OCI-LY1 (cell line): ENCODE data around the gene TSPAN4.

Source experiments
- CTCF ChIP-seq: fragments of 200-600 bp; sonication (generic), shearing (Covaris generic); IDR thresholded peaks from 2 replicates; pipeline ENCODE4 v1.5.1; 2017; ENCODE audit warnings: mild to moderate bottlenecking, antibody characterized with exemption, low read length, moderate library complexity, mixed read lengths
- EZH2 ChIP-seq: fragments of 200-600 bp; sonication (generic), shearing (Covaris generic); IDR thresholded peaks from 2 replicates; pipeline ENCODE4 v1.8.0; 2017; ENCODE audit warnings: borderline replicate concordance, mixed run types, mild to moderate bottlenecking, antibody characterized with exemption, low read length, moderate library complexity, mixed read lengths

GRCh38 chr11:831961-832528, 10.6 kb upstream of the TSPAN4 start:
- TF ChIP-seq CTCF (no peak), EZH2 (no peak)
